Loucy (cell line): ENCODE measurements around the gene SDK1.

Source experiments
- H2AFZ ChIP-seq: fragments of 200-600 bp; sonication (generic); 2 replicates; pipeline ENCODE4 v1.6.0; 2016; ENCODE audit warnings: antibody characterized with exemption, mild to moderate bottlenecking, low read length, moderate library complexity
- H3F3A ChIP-seq: fragments of 200-600 bp; 2 replicates; pipeline ENCODE4 v1.6.0; 2016; ENCODE audit warnings: antibody characterized with exemption, low read depth, mild to moderate bottlenecking
- H3K27me3 ChIP-seq: fragments of 200-600 bp; sonication (generic); 2 replicates; pipeline ENCODE4 v1.6.1; 2014; ENCODE audit warnings: low read length, mild to moderate bottlenecking; ENCODE audit not compliant: insufficient read depth, poor library complexity, severe bottlenecking
- H3K36me3 ChIP-seq: fragments of 200-600 bp; sonication (generic); 2 replicates; pipeline ENCODE4 v1.6.1; 2016; ENCODE audit warnings: low read length; ENCODE audit not compliant: insufficient read depth
- H3K4me1 ChIP-seq: fragments of 200-600 bp; sonication (generic); 2 replicates; pipeline ENCODE4 v1.5.1; 2014; ENCODE audit warnings: low read length, mild to moderate bottlenecking; ENCODE audit not compliant: insufficient read depth, poor library complexity, severe bottlenecking
- H3K4me2 ChIP-seq: fragments of 200-600 bp; sonication (generic); 2 replicates; pipeline ENCODE4 v1.6.0; 2014; ENCODE audit warnings: antibody characterized with exemption, low read length, low read depth, mild to moderate bottlenecking; ENCODE audit not compliant: poor library complexity, severe bottlenecking
- H3K4me3 ChIP-seq: fragments of 200-600 bp; sonication (generic); 2 replicates; pipeline ENCODE4 v1.5.1; 2014; ENCODE audit warnings: low read length, mild to moderate bottlenecking, mixed read lengths; ENCODE audit not compliant: poor library complexity, severe bottlenecking
- H3K79me2 ChIP-seq: fragments of 200-600 bp; sonication (generic); 2 replicates; pipeline ENCODE4 v1.6.1; 2014; ENCODE audit warnings: low read length; ENCODE audit not compliant: insufficient read depth
- H3K9ac ChIP-seq: fragments of 200-600 bp; sonication (generic); 2 replicates; pipeline ENCODE4 v1.6.0; 2014; ENCODE audit warnings: mild to moderate bottlenecking, low read depth, low read length, moderate library complexity; ENCODE audit not compliant: poor library complexity, severe bottlenecking
- H3K9me2 ChIP-seq: fragments of 200-600 bp; sonication (generic); replicated peaks from 2 replicates; pipeline ENCODE4 v1.6.1; 2016; ENCODE audit warnings: low read depth, low read length, mixed read lengths
- H3K9me3 ChIP-seq: fragments of 200-600 bp; sonication (generic); 2 replicates; pipeline ENCODE4 v1.6.1; 2014; ENCODE audit warnings: mild to moderate bottlenecking, antibody characterized with exemption, low read length, low read depth; ENCODE audit not compliant: insufficient read depth
- H4K20me1 ChIP-seq: fragments of 200-600 bp; sonication (generic); 2 replicates; pipeline ENCODE4 v1.6.0; 2014; ENCODE audit warnings: antibody characterized with exemption, low read length, mild to moderate bottlenecking; ENCODE audit not compliant: insufficient read depth, poor library complexity, severe bottlenecking
- CTCF ChIP-seq: fragments of 200-600 bp; sonication (generic); conservative IDR thresholded peaks from 2 replicates; pipeline ENCODE4 v1.5.1; 2014; ENCODE audit warnings: mild to moderate bottlenecking, antibody characterized with exemption, low read length
- EZH2phosphoT487 ChIP-seq: fragments of 200-600 bp; IDR thresholded peaks from 2 replicates; pipeline ENCODE4 v1.6.1; 2018; ENCODE audit warnings: antibody characterized with exemption, mild to moderate bottlenecking, moderate library complexity, borderline replicate concordance

The SDK1 gene

GRCh38 chr7:3432911-3433310 lies 131.9 kb downstream of the SDK1 start:
- TF ChIP-seq CTCF (no peak), EZH2phosphoT487 (no peak)
- Histone ChIP-seq H3K79me2 (no peaks in the 10 kb centered on the region), H3K27me3 (no peaks in the 10 kb centered on the region), H3K9ac (no peak overlapping the region), H3K4me2 (no peak overlapping the region), H3K4me1 (no peaks in the 10 kb centered on the region), H3F3A (no peaks in the 10 kb centered on the region), H3K9me2 (no peaks in the 10 kb centered on the region), H2AFZ (no peak overlapping the region), H3K36me3 (no peaks in the 10 kb centered on the region), H4K20me1 (no peaks in the 10 kb centered on the region), H3K4me3 (no peak overlapping the region), H3K9me3 (no peaks in the 10 kb centered on the region)

GRCh38 chr7:3434611-3435010 lies 133.6 kb downstream of the SDK1 start:
- H3K9me2 ChIP-seq: no peaks in the 10 kb centered on the region
- no peaks in the 10 kb centered on the region for H3K4me1 ChIP-seq
- H3K4me3 ChIP-seq: no peak overlapping the region
- no peak overlapping the region for H3K4me2 ChIP-seq
- no peaks in the 10 kb centered on the region for H3K36me3 ChIP-seq
- no peaks in the 10 kb centered on the region for H3K9me3 ChIP-seq
- TF ChIP-seq CTCF: peak; percentile 31; the same call in 1 of the 2 replicates
- TF ChIP-seq EZH2phosphoT487: no peak
- no peaks in the 10 kb centered on the region for H4K20me1 ChIP-seq
- no peaks in the 10 kb centered on the region for H3F3A ChIP-seq
- H3K9ac ChIP-seq: no peak overlapping the region
- no peaks in the 10 kb centered on the region for H3K79me2 ChIP-seq
- no peaks in the 10 kb centered on the region for H3K27me3 ChIP-seq
- no peak overlapping the region for H2AFZ ChIP-seq

GRCh38 chr7:3436112-3436511 lies 135.1 kb downstream of the SDK1 start:
- Histone ChIP-seq H3F3A (no peaks in the 10 kb centered on the region), H3K36me3 (no peaks in the 10 kb centered on the region), H4K20me1 (no peaks in the 10 kb centered on the region), H3K4me3 (no peak overlapping the region), H3K9me3 (no peaks in the 10 kb centered on the region), H3K79me2 (no peaks in the 10 kb centered on the region), H3K27me3 (no peaks in the 10 kb centered on the region), H3K4me2 (no peak overlapping the region), H3K9me2 (no peaks in the 10 kb centered on the region), H3K4me1 (no peaks in the 10 kb centered on the region), H2AFZ (no peak overlapping the region), H3K9ac (no peak overlapping the region)
- TF ChIP-seq CTCF (no peak), EZH2phosphoT487 (no peak)
